Measurements from ENCODE around the gene SCYL3.
"Not testable (repeated sequence)": the region's sequence is repeated elsewhere in the genome, so short reads cannot be mapped to it uniquely, and the experiment has no call there.

Gene SCYL3

GRCh38 chr1:169896013-169896412 lies 2.3 kb upstream of the SCYL3 start:
- no peak for DNase-seq

DNA sequence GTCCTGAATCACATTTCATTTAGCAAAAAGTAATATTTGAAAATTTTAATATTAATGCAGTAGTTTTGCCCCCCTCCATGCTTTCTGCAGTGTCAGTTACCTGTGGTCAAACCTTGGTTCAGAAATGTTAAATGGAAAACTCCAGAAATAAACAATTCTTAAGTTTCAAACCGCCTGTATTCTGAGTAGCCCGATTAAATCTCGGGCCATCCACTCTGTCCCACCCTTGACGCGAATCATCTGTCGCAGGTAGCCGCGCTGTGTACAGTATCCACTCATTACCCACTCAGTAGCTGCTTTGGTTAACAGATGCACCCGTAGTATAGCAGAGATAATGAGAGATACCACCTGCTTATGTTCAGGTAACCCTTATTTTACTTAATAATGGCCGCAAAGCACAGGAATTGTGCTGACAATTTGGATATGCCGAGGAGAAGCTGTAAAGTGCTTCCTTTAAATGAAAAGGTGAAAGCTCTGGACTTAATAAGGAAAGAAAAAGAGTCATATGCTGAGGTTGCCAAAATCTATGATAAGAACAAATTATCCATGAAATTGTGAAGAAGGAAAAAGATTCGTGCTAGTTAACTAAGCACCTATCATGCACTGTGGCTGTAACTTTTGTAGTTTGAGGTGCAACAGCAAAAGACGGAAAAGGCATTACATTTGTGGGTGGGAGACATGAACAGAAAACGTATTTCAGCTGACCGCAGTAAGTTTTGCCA lies 889 bp upstream of the SCYL3 start:
- DNase-seq, result peak; percentile 28 to 30

DNA sequence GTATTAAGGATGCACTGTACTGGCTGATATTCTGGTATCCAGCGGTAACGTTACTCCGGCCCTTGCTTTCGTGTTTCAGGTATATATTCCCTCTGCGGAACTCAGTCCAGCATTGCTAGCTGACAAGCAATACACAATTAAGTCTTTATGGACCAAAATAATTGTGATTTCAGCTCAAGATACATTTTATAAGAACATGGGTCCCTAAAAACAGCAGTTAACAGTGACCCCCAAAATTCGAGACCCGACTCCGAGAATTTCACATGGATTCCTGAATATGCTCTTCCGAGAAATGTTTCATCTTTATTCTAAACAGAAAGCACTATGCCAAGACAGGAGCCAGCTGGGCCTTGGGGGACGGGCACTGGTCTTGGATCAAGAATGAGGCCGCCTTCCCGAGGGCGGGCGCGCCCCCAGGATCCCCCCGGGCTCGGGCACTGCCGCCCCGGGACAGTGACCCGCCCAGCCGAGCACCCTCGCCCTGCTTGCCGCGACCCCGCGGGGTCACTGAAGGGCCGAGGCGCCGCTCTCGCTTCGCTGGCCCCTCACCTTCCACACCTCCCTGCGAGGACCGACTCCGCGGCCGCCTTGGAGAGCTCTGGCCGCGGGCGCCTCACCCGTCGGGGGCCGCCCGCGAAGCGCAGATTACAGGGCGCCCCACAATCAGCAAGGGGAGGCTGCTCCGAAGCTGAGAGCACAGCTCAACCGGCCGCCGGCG lies 610 bp downstream of the SCYL3 start:
- no peak for DNase-seq

- no peak for DNase-seq
These were observed 1.3 kb downstream of the SCYL3 start for GRCh38 chr1:169892176-169892926.

DNA sequence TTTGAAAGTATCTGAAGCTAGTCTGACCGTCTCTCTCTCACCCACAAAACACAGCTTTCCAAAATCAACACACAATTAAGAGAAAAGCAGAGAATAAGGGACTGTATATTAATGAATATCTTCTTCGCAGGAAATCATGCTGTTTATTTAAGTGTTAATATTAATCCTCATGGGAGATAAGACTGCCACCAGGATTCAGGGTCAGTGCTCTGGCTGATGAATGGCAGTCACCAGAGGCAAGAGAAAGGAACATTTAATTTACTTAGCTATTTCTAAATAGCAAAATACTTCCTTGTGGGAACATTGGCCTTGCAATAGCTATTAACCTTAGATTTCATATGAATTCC lies 2.2 kb downstream of the SCYL3 start:
- DNase-seq, result no peak

DNA sequence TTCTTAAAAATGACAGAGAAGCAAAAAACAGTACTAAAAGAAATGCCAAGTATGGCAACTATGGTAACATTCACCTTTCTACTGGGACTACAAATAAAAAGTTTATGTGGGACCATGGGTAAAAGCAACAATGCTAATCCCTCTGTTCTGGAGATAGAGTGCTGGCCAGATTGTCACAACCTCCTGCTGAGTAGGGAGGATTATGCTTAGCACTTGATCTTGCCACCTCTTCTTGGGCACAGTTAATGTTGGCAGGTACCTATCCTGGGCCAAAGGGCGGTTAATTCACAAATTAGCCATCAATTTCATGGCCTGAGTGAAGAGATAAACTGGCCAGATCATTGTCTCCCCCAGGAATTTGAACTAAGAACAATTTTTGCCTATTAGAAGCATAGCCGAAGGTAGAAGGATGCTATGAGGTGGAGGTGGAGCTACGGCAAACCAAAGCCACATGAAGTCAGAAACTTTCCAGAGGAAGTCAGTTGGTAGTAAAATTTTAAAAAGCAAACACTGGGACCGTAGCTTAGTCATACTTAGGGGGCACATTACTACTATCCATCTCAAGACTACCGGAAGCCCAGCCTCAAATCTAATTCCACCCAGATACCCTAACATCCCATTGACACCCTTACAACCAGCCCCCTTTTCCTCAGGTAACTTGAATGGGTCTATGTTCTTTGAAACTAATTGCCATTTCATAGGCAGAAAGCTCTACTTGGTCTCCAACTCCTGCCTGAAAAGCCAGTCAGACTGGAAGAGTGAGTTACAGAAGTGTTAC lies 2.7 kb downstream of the SCYL3 start:
- peak; percentile 46 to 53 for DNase-seq

GRCh38 chr1:169889871-169890270 lies 3.8 kb downstream of the SCYL3 start:
- no peak for DNase-seq

DNA sequence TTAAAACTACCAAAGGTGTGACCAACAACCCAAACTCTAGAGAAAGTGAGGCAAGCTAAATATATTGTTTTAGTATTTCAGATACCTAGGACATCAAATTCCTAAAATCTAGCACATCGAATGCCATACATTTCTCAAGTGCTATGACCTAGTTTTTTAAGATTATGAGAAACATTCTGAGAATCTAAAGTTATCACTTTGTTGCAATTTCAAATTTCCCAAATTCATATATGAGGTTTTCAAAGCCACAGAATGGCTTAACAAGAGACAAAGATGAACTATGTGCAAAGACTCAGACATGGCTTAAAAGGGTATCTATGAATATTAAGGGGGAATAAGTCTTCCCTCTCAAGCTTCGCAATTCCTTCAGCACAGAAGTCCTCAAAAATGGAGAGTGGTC lies 6.8 kb downstream of the SCYL3 start:
- no peak for DNase-seq

DNA sequence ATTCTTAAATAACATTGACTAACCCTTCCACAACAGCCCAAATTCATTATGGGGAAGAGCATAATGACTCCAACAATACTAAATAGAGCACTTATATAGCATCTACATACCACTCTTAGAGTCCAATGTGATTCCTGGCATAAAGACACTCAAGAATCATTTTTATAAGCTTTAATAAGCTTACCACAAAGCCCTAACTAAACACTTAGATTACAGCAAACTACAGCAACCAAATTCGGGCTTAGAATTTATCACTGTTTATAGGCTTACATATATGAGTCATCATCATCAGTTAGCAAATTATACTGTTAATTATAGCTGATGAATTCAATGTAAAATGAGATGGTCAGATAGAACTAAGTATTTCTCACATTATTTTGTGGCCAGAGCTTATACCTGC lies 7.3 kb downstream of the SCYL3 start:
- DNase-seq, result no peak

DNA sequence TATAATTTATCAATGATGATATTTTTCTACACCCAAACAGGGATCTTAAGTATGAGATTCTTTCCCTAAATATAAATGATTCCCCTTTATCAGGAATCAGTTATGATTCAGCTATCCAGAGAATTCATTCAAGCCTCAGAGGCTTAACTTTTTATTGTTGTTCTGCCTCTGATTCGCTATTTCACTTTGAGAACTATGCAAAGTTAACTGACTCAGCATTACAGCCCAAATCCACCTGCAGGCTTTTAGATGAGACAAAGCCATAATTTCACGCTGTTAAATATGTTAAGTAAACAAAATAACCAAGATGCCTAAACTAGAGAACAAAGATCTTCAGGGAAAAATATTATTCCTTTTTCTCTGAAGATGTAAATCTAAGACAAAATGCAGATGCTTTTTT lies 8.5 kb downstream of the SCYL3 start:
- no peak for DNase-seq

- no peak for DNase-seq
These were observed 9.1 kb downstream of the SCYL3 start for GRCh38 chr1:169884634-169885033.

- no peak for DNase-seq
These were observed 11.6 kb downstream of the SCYL3 start for GRCh38 chr1:169882039-169882511.

GRCh38 chr1:169879034-169879840 lies 14.5 kb downstream of the SCYL3 start:
- no peak for DNase-seq

GRCh38 chr1:169878498-169878897 lies 15.2 kb downstream of the SCYL3 start:
- DNase-seq, result no peak

DNA sequence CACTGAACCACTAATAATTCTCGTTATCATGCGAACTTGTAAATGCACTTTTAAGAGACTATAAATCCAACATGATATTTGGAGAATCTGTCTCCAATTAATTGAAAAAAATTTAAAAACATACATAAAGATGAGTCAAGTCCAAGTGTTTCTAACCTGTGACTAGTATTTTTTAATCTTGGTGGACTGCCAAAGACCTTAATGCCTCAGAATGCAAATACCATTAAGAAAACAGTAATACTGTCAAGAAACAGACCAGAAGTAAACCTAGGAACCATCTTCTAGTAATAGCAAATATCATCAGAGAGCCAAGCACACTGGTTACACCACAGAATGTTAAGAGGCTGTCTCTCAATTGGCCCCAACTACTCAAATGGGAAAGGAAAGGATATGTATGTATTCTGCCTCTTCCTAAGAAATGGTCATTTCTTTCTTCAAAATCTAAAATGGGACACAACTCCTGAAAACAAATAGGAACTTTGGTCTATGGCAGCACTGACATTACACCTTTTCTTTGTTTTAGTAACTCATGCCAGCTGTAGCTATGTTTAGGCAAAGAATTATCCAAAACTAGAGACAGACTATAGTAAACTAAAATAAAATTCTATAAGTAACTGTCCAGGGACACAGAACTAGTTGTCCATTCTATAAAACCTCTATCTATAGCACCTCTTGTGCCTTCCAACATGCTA lies 15.8 kb downstream of the SCYL3 start:
- no peak for DNase-seq

DNA sequence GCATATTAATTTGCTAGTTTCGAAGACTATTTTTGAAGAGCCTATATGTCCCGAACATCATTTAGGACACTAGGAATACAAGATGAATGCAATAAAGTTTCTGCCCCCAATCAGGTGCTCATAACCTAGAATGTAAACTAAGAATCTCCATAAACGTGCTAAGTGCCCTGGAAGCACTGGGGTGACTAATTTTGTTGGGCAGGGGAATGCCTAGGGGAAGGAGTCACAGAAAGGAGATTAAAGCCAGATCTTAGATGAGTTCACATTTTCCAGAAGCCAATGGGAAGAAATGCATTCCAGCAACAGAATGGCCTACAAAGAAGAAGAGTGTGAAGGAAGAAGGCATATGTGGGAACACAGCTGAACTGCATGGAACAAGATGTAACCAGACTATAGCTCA lies 19.5 kb downstream of the SCYL3 start:
- DNase-seq, result no peak

DNA sequence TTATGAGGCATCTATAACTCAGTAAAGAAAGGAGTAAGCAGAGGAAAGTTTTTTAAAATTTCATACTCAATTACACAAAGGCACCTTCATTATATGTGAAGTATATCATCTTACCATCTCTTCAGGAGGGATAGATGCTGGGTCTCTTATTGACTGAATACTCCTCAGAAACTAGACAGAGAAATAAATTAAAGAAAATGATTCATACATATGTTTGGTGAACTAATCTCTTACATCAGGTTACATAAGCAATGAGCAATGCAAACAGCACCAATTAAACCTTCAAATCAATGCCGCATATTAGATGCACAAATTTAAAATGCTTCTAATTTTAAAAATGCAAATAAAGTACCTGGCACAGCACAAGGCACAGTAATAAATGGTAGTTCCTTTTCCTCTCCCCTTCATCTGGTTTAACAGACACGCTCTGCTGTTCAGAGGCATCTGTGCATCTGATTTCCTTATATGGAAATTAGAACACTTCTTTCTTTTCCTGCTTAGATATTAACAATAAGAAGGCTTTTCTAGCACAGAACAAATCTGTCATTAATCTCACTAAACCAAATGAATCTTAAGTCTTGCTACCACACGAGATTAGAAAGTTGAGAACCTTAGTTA lies 20.0 kb downstream of the SCYL3 start:
- DNase-seq, result no peak

- no peak for DNase-seq
These were observed 20.8 kb downstream of the SCYL3 start for GRCh38 chr1:169872906-169873305.

GRCh38 chr1:169871988-169872387 lies 21.7 kb downstream of the SCYL3 start:
- DNase-seq, result not testable (repeated sequence)

GRCh38 chr1:169869426-169869825 lies 24.3 kb downstream of the SCYL3 start:
- DNase-seq, result no peak

DNA sequence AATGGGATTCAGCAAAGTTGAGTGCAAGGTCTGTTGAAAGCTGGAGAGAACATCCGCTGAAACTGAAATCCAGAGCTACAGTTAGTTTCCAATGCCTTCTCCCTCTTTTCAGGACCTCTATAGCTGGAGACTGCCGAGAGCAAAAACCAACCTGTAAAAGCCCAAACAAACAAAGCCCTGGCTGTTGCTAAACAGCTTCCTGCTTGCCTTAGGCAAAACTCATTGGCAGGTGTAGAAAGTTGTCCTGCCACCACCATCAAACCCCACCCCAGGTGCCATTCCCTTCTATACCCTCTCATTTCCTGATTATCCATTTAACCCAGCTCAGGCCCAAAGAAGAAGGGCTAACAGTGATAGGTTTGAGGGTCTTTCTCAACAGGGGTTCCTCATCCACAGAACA lies 24.7 kb downstream of the SCYL3 start:
- DNase-seq, result no peak
